CD4-positive, alpha-beta T cell (primary cell): ENCODE data around the gene SFRP5. TPM values are rescaled to one million over a fixed set of nuclear protein-coding genes. Genes with fewer than 3 reads are reported as not detected.

ENCODE experiments used
- ATAC-seq: fragments of 200-7000 bp; cut with Tn5 transposase; one replicate; pipeline ENCODE4 v1.10.0; 2022; ENCODE audit warnings: mild to moderate bottlenecking; ENCODE audit not compliant: poor library complexity
- CTCF ChIA-PET: fragments of 350-600 bp; sonication (Branson Sonifier 250); formaldehyde crosslinking; loops from one replicate; lab custom pipeline; 2021; ENCODE audit warnings: antibody characterized with exemption, inconsistent platforms; lab: Charles Lee
- POLR2A ChIA-PET: fragments of 350-600 bp; sonication (Branson Sonifier 250); formaldehyde crosslinking; loops from one replicate; lab custom pipeline; 2021; ENCODE audit warnings: antibody characterized with exemption, inconsistent platforms; lab: Charles Lee
- DNase-seq, 14 experiments: peaks; one replicate each; pipeline ENCODE4 v3.0.0-alpha.2; 2013 to 2020; ENCODE audit warnings: mixed read lengths in 2 of 14
- H3K27ac ChIP-seq, 2 donors: one replicate each; pipeline versions ENCODE4 v1.5.1 to v1.7.0; 2013; ENCODE audit warnings: low read length in 2 of 2, low read depth in 1 of 2, mild to moderate bottlenecking in 1 of 2
- H3K27me3 ChIP-seq, 2 experiments: 1 replicate in 1 of 2; 2 replicates in 1 of 2; pipeline versions ENCODE4 v1.6.1 to v1.7.0; 2013; ENCODE audit warnings: low read length in 2 of 2, control low read depth in 1 of 2, mild to moderate bottlenecking in 1 of 2, moderate library complexity in 1 of 2; ENCODE audit not compliant: insufficient read depth in 2 of 2, control insufficient read depth in 1 of 2
- H3K36me3 ChIP-seq: one replicate; pipeline ENCODE4 v1.6.1; 2013; ENCODE audit warnings: low read length, control low read depth; ENCODE audit not compliant: insufficient read depth
- H3K4me1 ChIP-seq: one replicate; pipeline ENCODE4 v1.6.1; 2013; ENCODE audit warnings: low read length, control low read depth; ENCODE audit not compliant: insufficient read depth
- H3K4me3 ChIP-seq: one replicate; pipeline ENCODE4 v1.5.1; 2013; ENCODE audit warnings: mild to moderate bottlenecking, low read length, moderate library complexity
- H3K9me3 ChIP-seq, 2 experiments: 1 replicate in 1 of 2; 2 replicates in 1 of 2; pipeline versions ENCODE4 v1.6.1 to v1.7.0; 2013; ENCODE audit warnings: low read length in 2 of 2, mild to moderate bottlenecking in 2 of 2, control low read depth in 1 of 2, moderate library complexity in 1 of 2; ENCODE audit not compliant: control insufficient read depth in 1 of 2, insufficient read depth in 1 of 2
- H3K27ac Mint-ChIP-seq: one replicate; pipeline ENCODE4 v1.8.0; 2020; ENCODE audit warnings: mixed read lengths
- H3K27me3 Mint-ChIP-seq: one replicate; pipeline ENCODE4 v1.8.0; 2021; ENCODE audit warnings: mixed read lengths
- H3K36me3 Mint-ChIP-seq: one replicate; pipeline ENCODE4 v1.8.0; 2021; ENCODE audit warnings: low read depth, mixed read lengths
- H3K4me1 Mint-ChIP-seq: one replicate; pipeline ENCODE4 v1.8.0; 2021; ENCODE audit warnings: low read depth, mixed read lengths
- H3K4me3 Mint-ChIP-seq: one replicate; pipeline ENCODE4 v1.8.0; 2020; ENCODE audit warnings: mild to moderate bottlenecking, mixed read lengths
- H3K9me3 Mint-ChIP-seq: one replicate; pipeline ENCODE4 v1.8.0; 2020; ENCODE audit warnings: mixed read lengths
- intact Hi-C, 2 experiments: fragments of 100-400 bp; cut with DNase I in 1 of 2; cut with micrococcal nuclease in 1 of 2; formaldehyde crosslinking; loops; one replicate each; pipeline versions ENCODE4 v1.15.1 to v1.9.0; 2023 to 2025; cut with DNase I, micrococcal nuclease
- total RNA-seq, 174 experiments: library from RNA in 2 of 174; stranded (reverse) in 2 of 174; gene quantifications; one replicate each; pipeline ENCODE4 v1.2.3 and lab custom pipeline; 2021 to 2026
- TF ChIP-seq, protein P1 (sequence below): fragments of 200-600 bp; IDR thresholded peaks from one replicate; pipeline ENCODE4 v1.8.0; 2022; ENCODE audit warnings: antibody characterized with exemption, mild to moderate bottlenecking

The SFRP5 gene
- total RNA-seq, 2 experiments from 2014 or later, result not detected

DNA sequence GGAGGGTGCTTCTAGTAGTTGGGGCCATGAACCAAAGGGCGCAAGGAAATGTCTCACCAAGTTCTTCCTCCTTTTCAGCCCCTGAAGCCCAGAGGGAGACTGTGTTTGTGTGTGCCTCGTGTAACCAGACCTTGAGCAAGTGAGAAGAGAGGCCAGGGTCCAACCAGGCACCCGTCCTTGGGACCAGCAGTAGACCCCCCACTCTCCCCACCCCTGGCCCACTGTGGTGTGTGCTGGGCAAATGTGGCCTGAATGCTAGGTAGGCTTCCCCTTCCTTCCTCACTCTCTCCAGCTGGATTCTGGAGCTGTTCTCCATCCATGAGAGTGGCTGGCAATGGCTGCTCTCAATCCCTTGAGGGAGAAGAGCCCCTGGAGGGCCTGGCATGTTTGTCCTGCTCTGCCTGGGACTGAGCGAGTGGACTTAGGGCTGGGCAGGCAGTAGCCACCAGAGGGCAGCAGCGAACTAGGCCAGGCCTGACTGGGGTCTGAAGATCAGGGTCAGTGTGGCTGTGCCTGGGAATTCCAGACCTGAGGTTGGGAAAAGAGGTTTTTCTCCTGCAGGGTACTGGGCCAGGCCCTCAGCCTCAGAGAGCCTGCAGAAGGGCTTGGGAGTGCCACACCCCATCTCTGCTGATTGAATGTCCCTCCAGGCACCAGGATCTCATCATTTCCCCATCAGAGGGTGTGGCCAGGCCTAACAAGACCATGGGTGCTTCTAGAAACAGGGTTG is 12.5 kb downstream of the SFRP5 start:
- ChIA-PET CTCF (no interaction called here), POLR2A (interaction anchor here (0.8 kb wide), 1 partner anchor 110 kb away, joined by 5 read pairs; no protein-coding TSS in a partner anchor)
- H3K9me3 ChIP-seq, result no peaks in the 10 kb centered on the region
- H3K27me3 ChIP-seq, result no peaks in the 10 kb centered on the region
- Mint-ChIP-seq H3K4me3 (no peak overlapping the region), H3K4me1 (no peaks in the 10 kb centered on the region), H3K36me3 (peaks cover 70% of the 10 kb centered on the region), H3K27ac (no peak overlapping the region), H3K9me3 (no peaks in the 10 kb centered on the region), H3K27me3 (no peaks in the 10 kb centered on the region)
- TF ChIP-seq, protein P1, sequence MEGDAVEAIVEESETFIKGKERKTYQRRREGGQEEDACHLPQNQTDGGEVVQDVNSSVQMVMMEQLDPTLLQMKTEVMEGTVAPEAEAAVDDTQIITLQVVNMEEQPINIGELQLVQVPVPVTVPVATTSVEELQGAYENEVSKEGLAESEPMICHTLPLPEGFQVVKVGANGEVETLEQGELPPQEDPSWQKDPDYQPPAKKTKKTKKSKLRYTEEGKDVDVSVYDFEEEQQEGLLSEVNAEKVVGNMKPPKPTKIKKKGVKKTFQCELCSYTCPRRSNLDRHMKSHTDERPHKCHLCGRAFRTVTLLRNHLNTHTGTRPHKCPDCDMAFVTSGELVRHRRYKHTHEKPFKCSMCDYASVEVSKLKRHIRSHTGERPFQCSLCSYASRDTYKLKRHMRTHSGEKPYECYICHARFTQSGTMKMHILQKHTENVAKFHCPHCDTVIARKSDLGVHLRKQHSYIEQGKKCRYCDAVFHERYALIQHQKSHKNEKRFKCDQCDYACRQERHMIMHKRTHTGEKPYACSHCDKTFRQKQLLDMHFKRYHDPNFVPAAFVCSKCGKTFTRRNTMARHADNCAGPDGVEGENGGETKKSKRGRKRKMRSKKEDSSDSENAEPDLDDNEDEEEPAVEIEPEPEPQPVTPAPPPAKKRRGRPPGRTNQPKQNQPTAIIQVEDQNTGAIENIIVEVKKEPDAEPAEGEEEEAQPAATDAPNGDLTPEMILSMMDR, result peak; percentile 79
- no peak overlapping the region for H3K27ac ChIP-seq
- no peaks in the 10 kb centered on the region for H3K4me1 ChIP-seq
- no peak overlapping the region for H3K4me3 ChIP-seq
- ATAC-seq (peak; percentile 66), DNase-seq (peak; percentile 21 to 65 (median 42))
- H3K36me3 ChIP-seq, result peaks cover 59% of the 10 kb centered on the region
- intact Hi-C loops, result loop anchor here (1.0 to 10.0 kb wide), 2 partner anchors 110 to 285 kb away; no protein-coding TSS in a partner anchor

DNA sequence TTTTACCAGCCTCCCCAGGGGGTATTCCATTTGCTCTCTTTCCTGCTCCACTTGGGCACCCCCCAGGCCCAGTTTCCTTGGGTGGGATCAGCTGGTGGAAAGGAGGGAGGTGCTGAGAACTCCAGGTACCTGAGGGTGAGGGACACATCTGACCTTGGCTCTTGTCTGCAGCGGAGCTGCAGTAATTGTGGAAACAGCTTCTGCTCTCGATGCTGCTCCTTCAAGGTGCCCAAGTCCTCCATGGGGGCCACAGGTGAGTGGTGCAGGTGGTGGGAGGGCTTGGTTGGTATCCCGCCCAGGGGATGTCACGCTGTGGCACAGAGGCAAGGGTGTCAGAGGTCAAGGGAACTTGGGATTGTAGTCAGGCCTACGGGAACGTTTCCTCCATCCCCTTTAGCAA is 14.3 kb downstream of the SFRP5 start:
- no peaks in the 10 kb centered on the region for H3K9me3 Mint-ChIP-seq
- H3K4me3 ChIP-seq, result no peak overlapping the region
- no peaks in the 10 kb centered on the region for H3K27me3 ChIP-seq
- peaks cover 89% of the 10 kb centered on the region for H3K36me3 Mint-ChIP-seq
- ATAC-seq (no peak), DNase-seq (no peak)
- no peak overlapping the region for H3K27ac Mint-ChIP-seq
- H3K36me3 ChIP-seq, result peaks cover 77% of the 10 kb centered on the region
- intact Hi-C loops, result loop anchor here in 1 of 2 experiments (10.0 kb wide), 1 partner anchor 287 kb away; no protein-coding TSS in a partner anchor
- no peaks in the 10 kb centered on the region for H3K4me1 Mint-ChIP-seq
- H3K4me3 Mint-ChIP-seq, result no peak overlapping the region
- H3K4me1 ChIP-seq, result no peaks in the 10 kb centered on the region
- no peaks in the 10 kb centered on the region for H3K9me3 ChIP-seq
- H3K27me3 Mint-ChIP-seq, result no peaks in the 10 kb centered on the region
- ChIA-PET CTCF (no interaction called here), POLR2A (no interaction called here)
- TF ChIP-seq, protein P1, result no peak
- H3K27ac ChIP-seq, result no peak overlapping the region

DNA sequence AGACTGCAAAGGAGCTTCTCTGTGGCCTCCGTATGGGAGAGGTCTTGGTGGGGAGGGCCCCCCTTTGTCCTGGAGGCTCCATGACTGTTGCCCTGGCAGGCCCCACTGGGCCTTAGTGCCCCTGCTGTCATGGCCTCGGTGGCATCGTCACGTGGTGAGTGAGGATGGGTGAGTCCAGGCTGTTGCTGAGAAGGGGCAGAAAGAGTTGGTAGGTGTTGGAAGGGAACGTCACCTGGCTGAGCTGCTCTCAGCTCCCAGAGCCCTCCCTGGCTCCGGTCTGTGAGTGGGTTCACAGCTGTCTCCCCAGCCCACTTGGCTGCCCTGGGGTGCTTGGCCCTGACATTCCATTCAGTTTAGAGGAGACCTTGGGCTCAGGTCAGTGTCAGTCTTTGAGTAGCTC is 16.1 kb downstream of the SFRP5 start:
- no peaks in the 10 kb centered on the region for H3K9me3 Mint-ChIP-seq
- no peaks in the 10 kb centered on the region for H3K9me3 ChIP-seq
- peaks cover 87% of the 10 kb centered on the region for H3K36me3 ChIP-seq
- H3K27me3 ChIP-seq, result no peaks in the 10 kb centered on the region
- no peak overlapping the region for H3K4me3 ChIP-seq
- ATAC-seq (no peak), DNase-seq (no peak)
- no peak overlapping the region for H3K27ac Mint-ChIP-seq
- H3K4me3 Mint-ChIP-seq, result no peak overlapping the region
- H3K4me1 Mint-ChIP-seq, result no peaks in the 10 kb centered on the region
- TF ChIP-seq, protein P1, result no peak
- H3K27me3 Mint-ChIP-seq, result no peaks in the 10 kb centered on the region
- no peaks in the 10 kb centered on the region for H3K4me1 ChIP-seq
- peaks cover 94% of the 10 kb centered on the region for H3K36me3 Mint-ChIP-seq
- ChIA-PET CTCF (no interaction called here), POLR2A (no interaction called here)
- no peak overlapping the region for H3K27ac ChIP-seq
- intact Hi-C loops, result loop anchor here in 1 of 2 experiments (10.0 kb wide), 1 partner anchor 289 kb away; no protein-coding TSS in a partner anchor
